A549 (cell line): ENCODE results near the gene BSPRY.

Experiments used
- CEBPB ChIP-seq, 2 experiments: fragments of >200 bp in 1 of 2; sonication (Bioruptor Twin) in 1 of 2; formaldehyde crosslinking in 1 of 2; IDR thresholded peaks; 2 replicates each; pipeline ENCODE4 v1.6.1; 2012 to 2016
- CTCF ChIP-seq: fragments of >200 bp; sonication (Bioruptor Twin); formaldehyde crosslinking; IDR thresholded peaks from 3 replicates; pipeline ENCODE4 v1.5.1; 2016
- ELK1 ChIP-seq: fragments of 150-350 bp; IDR thresholded peaks from 2 replicates; pipeline ENCODE4 v1.6.1; 2014; ENCODE audit warnings: low read depth, mild to moderate bottlenecking, low read length
- FOSL2 ChIP-seq, 2 experiments: fragments of 450-650 bp in 1 of 2; fragments of >200 bp in 1 of 2; sonication (Bioruptor Twin) in 1 of 2; formaldehyde crosslinking; IDR thresholded peaks; 2 replicates each; pipeline versions ENCODE4 v1.5.0 to v1.6.1; 2016 to 2020; ENCODE audit warnings: mild to moderate bottlenecking in 1 of 2, moderate library complexity in 1 of 2
- HDAC2 ChIP-seq: fragments of 200-600 bp; sonication (generic); IDR thresholded peaks from 2 replicates; pipeline ENCODE4 v1.6.1; 2016
- JUN ChIP-seq, 2 experiments: fragments of >200 bp; sonication (Bioruptor Twin); formaldehyde crosslinking; IDR thresholded peaks; 2 replicates in 1 of 2; 3 replicates in 1 of 2; pipeline ENCODE4 v1.6.1; 2016 to 2017
- KDM1A ChIP-seq: fragments of 200-600 bp; sonication (generic); IDR thresholded peaks from 2 replicates; pipeline ENCODE4 v1.6.1; 2016; ENCODE audit warnings: low read depth, mild to moderate bottlenecking
- MAFK ChIP-seq: fragments of 450-650 bp; IDR thresholded peaks from 2 replicates; pipeline ENCODE4 v1.6.1; 2014; ENCODE audit not compliant: partially characterized antibody
- POLR2A ChIP-seq: IDR thresholded peaks from 2 replicates; pipeline ENCODE4 v1.6.1; 2012; ENCODE audit warnings: mild to moderate bottlenecking, low read length
- REST ChIP-seq: fragments of 200-600 bp; sonication (generic); IDR thresholded peaks from 2 replicates; pipeline ENCODE4 v1.6.1; 2016; ENCODE audit warnings: antibody characterized with exemption, mild to moderate bottlenecking, moderate library complexity
- SMC3 ChIP-seq: fragments of >200 bp; sonication (Bioruptor Twin); formaldehyde crosslinking; IDR thresholded peaks from 3 replicates; pipeline ENCODE4 v1.6.1; 2018; ENCODE audit warnings: inconsistent platforms
- SREBF2 ChIP-seq: fragments of 450-650 bp; IDR thresholded peaks from 2 replicates; pipeline ENCODE4 v1.6.1; 2014; ENCODE audit warnings: mild to moderate bottlenecking, moderate library complexity
- ZFP36 ChIP-seq: fragments of 450-650 bp; IDR thresholded peaks from 2 replicates; pipeline ENCODE4 v1.6.1; 2014; ENCODE audit warnings: borderline replicate concordance; ENCODE audit not compliant: partially characterized antibody
- ZSCAN20 ChIP-seq: fragments of 250-450 bp; sonication (Bioruptor Pico); IDR thresholded peaks from 2 replicates; pipeline ENCODE4 v1.8.0; 2022; ENCODE audit warnings: mild to moderate bottlenecking, moderate library complexity

GRCh38 chr9:113350937-113351336, 1.6 kb downstream of the BSPRY start:
- no peak for TF ChIP-seq POLR2A
- no peak for TF ChIP-seq CTCF
- no peak for TF ChIP-seq ZFP36
- TF ChIP-seq HDAC2 = no peak
- no peak for TF ChIP-seq FOSL2 (IDR thresholded peaks at IDR 0.05)
- TF ChIP-seq FOSL2 (CRISPR knock-in tag; IDR thresholded peaks at IDR 0.05) = no peak
- no peak for TF ChIP-seq KDM1A
- no peak for TF ChIP-seq ZSCAN20 (CRISPR knock-in tag)
- TF ChIP-seq SREBF2 = no peak
- no peak for TF ChIP-seq JUN (IDR thresholded peaks at IDR 0.05)
- TF ChIP-seq REST = no peak
- no peak for TF ChIP-seq MAFK
- no peak for TF ChIP-seq CEBPB (IDR thresholded peaks at IDR 0.05)
- no peak for TF ChIP-seq ELK1
- TF ChIP-seq SMC3 = no peak
